ENCODE measurements around the gene NNMT.

The NNMT gene

GRCh38 chr11:114285599-114285998, 10.6 kb upstream of the NNMT start:
- no peak for DNase-seq

GRCh38 chr11:114286229-114286628, 10.0 kb upstream of the NNMT start:
- no peak for DNase-seq

GRCh38 chr11:114287154-114287553, 9.0 kb upstream of the NNMT start:
- DNase-seq: no peak

GRCh38 chr11:114288136-114288535, 8.1 kb upstream of the NNMT start:
- no peak for DNase-seq

- DNase-seq: no peak
Measured at GRCh38 chr11:114289779-114290178, 6.4 kb upstream of the NNMT start.

- no peak for DNase-seq
Measured at GRCh38 chr11:114290503-114291235, 5.5 kb upstream of the NNMT start.

- no peak for DNase-seq
Measured at GRCh38 chr11:114291381-114291780, 4.8 kb upstream of the NNMT start.

- DNase-seq: no peak
Measured at GRCh38 chr11:114291842-114292680, 4.1 kb upstream of the NNMT start.

GRCh38 chr11:114293201-114293711, 2.9 kb upstream of the NNMT start:
- peak; percentile 53 for DNase-seq

GRCh38 chr11:114296605-114297372, 590 bp downstream of the NNMT start:
- DNase-seq: no peak

GRCh38 chr11:114297806-114298709, 1.9 kb downstream of the NNMT start:
- DNase-seq: no peak

GRCh38 chr11:114298710-114299109, 2.5 kb downstream of the NNMT start:
- DNase-seq: no peak

- DNase-seq: no peak
Measured at GRCh38 chr11:114301088-114301487, 4.9 kb downstream of the NNMT start.

- DNase-seq: no peak
Measured at GRCh38 chr11:114301927-114302326, 5.7 kb downstream of the NNMT start.

- no peak for DNase-seq
Measured at GRCh38 chr11:114302663-114303062, 6.5 kb downstream of the NNMT start.

- DNase-seq: no peak
Measured at GRCh38 chr11:114304065-114304464, 7.9 kb downstream of the NNMT start.

- DNase-seq: no peak
Measured at GRCh38 chr11:114304969-114305368, 8.8 kb downstream of the NNMT start.

- DNase-seq: no peak
Measured at GRCh38 chr11:114307524-114308203, 11.5 kb downstream of the NNMT start.

- peak; percentile 36 for DNase-seq
Measured at GRCh38 chr11:114308689-114309089, 12.5 kb downstream of the NNMT start.

GRCh38 chr11:114309517-114309916, 13.3 kb downstream of the NNMT start:
- no peak for DNase-seq

GRCh38 chr11:114310095-114310494, 13.9 kb downstream of the NNMT start:
- no peak for DNase-seq

GRCh38 chr11:114311946-114312345, 15.7 kb downstream of the NNMT start:
- no peak for DNase-seq

Data from NCI-H2029 (cell line).